Mucosa of rectum (tissue), 2 donors: ENCODE results near the gene HMGN3.

Source experiments
- H3K27ac ChIP-seq, 2 donors: one replicate each; pipeline ENCODE4 v1.7.0; 2013; ENCODE audit warnings: inconsistent platforms in 2 of 2, low read depth in 2 of 2, low read length in 2 of 2
- H3K27me3 ChIP-seq, 2 donors: one replicate each; pipeline ENCODE4 v1.7.0; 2013; ENCODE audit warnings: low read length in 2 of 2; ENCODE audit not compliant: control insufficient read depth in 2 of 2, insufficient read depth in 2 of 2
- H3K36me3 ChIP-seq, 2 donors: one replicate each; pipeline ENCODE4 v1.7.0; 2013; ENCODE audit warnings: low read length in 2 of 2; ENCODE audit not compliant: control insufficient read depth in 2 of 2, insufficient read depth in 2 of 2
- H3K4me1 ChIP-seq, 2 donors: one replicate each; pipeline ENCODE4 v1.7.0; 2013; ENCODE audit warnings: low read length in 2 of 2, mild to moderate bottlenecking in 1 of 2; ENCODE audit not compliant: control insufficient read depth in 2 of 2, insufficient read depth in 2 of 2
- H3K4me3 ChIP-seq, 2 donors: one replicate each; pipeline ENCODE4 v1.7.0; 2013; ENCODE audit warnings: low read length in 2 of 2
- H3K9ac ChIP-seq, 2 donors: one replicate each; pipeline ENCODE4 v1.7.0; 2013; ENCODE audit warnings: low read length in 2 of 2, low read depth in 1 of 2, mild to moderate bottlenecking in 1 of 2
- H3K9me3 ChIP-seq, 2 donors: one replicate each; pipeline ENCODE4 v1.7.0; 2013; ENCODE audit warnings: low read length in 2 of 2; ENCODE audit not compliant: control insufficient read depth in 2 of 2
- donor health status: healthy.
- donor health status: Normal muscosa, but diverticular disease.

Gene HMGN3

GRCh38 chr6:79188885-79189480 is 45.5 kb downstream of the HMGN3 start:
- Histone ChIP-seq H3K36me3 (no peaks in the 10 kb centered on the region), H3K27ac (no peak overlapping the region), H3K4me1 (no peaks in the 10 kb centered on the region), H3K27me3 (no peaks in the 10 kb centered on the region), H3K4me3 (no peak overlapping the region), H3K9me3 (no peaks in the 10 kb centered on the region), H3K9ac (no peak overlapping the region)

GRCh38 chr6:79188107-79188506 is 46.4 kb downstream of the HMGN3 start:
- Histone ChIP-seq H3K4me3 (no peak overlapping the region), H3K27me3 (no peaks in the 10 kb centered on the region), H3K27ac (no peak overlapping the region), H3K9ac (no peak overlapping the region), H3K4me1 (no peaks in the 10 kb centered on the region), H3K36me3 (no peaks in the 10 kb centered on the region), H3K9me3 (no peaks in the 10 kb centered on the region)

GRCh38 chr6:79186564-79186963 is 47.9 kb downstream of the HMGN3 start:
- Histone ChIP-seq H3K27ac (no peak overlapping the region), H3K9me3 (no peaks in the 10 kb centered on the region), H3K4me1 (no peaks in the 10 kb centered on the region), H3K4me3 (no peak overlapping the region), H3K36me3 (no peaks in the 10 kb centered on the region), H3K9ac (no peak overlapping the region), H3K27me3 (no peaks in the 10 kb centered on the region)

- Histone ChIP-seq H3K36me3 (no peaks in the 10 kb centered on the region), H3K4me3 (no peak overlapping the region), H3K27ac (no peak overlapping the region), H3K4me1 (no peaks in the 10 kb centered on the region), H3K27me3 (no peaks in the 10 kb centered on the region), H3K9ac (no peak overlapping the region), H3K9me3 (no peaks in the 10 kb centered on the region)
Observed at GRCh38 chr6:79184641-79185040, 49.8 kb downstream of the HMGN3 start.

GRCh38 chr6:79184086-79184485 is 50.4 kb downstream of the HMGN3 start:
- no peak overlapping the region for H3K4me3 ChIP-seq
- H3K9me3 ChIP-seq, result no peaks in the 10 kb centered on the region
- H3K27ac ChIP-seq, result no peak overlapping the region
- no peak overlapping the region for H3K9ac ChIP-seq
- no peaks in the 10 kb centered on the region for H3K36me3 ChIP-seq
- H3K4me1 ChIP-seq, result no peaks in the 10 kb centered on the region
- H3K27me3 ChIP-seq, result no peaks in the 10 kb centered on the region

GRCh38 chr6:79180052-79180451 is 54.4 kb downstream of the HMGN3 start:
- no peaks in the 10 kb centered on the region for H3K9me3 ChIP-seq
- H3K4me3 ChIP-seq, result no peak overlapping the region
- no peaks in the 10 kb centered on the region for H3K4me1 ChIP-seq
- H3K36me3 ChIP-seq, result no peaks in the 10 kb centered on the region
- H3K9ac ChIP-seq, result no peak overlapping the region
- no peak overlapping the region for H3K27ac ChIP-seq
- no peaks in the 10 kb centered on the region for H3K27me3 ChIP-seq

- Histone ChIP-seq H3K9ac (no peak overlapping the region), H3K9me3 (no peaks in the 10 kb centered on the region), H3K4me1 (no peaks in the 10 kb centered on the region), H3K4me3 (no peak overlapping the region), H3K27me3 (no peaks in the 10 kb centered on the region), H3K27ac (no peak overlapping the region), H3K36me3 (no peaks in the 10 kb centered on the region)
Observed at GRCh38 chr6:79173378-79173777, 61.1 kb downstream of the HMGN3 start.

- no peaks in the 10 kb centered on the region for H3K9me3 ChIP-seq
- no peaks in the 10 kb centered on the region for H3K36me3 ChIP-seq
- H3K27me3 ChIP-seq, result no peaks in the 10 kb centered on the region
- H3K27ac ChIP-seq, result no peak overlapping the region
- no peak overlapping the region for H3K9ac ChIP-seq
- H3K4me1 ChIP-seq, result no peaks in the 10 kb centered on the region
- H3K4me3 ChIP-seq, result no peak overlapping the region
Observed at GRCh38 chr6:79170959-79171358, 63.5 kb downstream of the HMGN3 start.

- Histone ChIP-seq H3K4me3 (no peak overlapping the region), H3K27ac (no peak overlapping the region), H3K9ac (no peak overlapping the region), H3K36me3 (no peaks in the 10 kb centered on the region), H3K4me1 (no peaks in the 10 kb centered on the region), H3K9me3 (no peaks in the 10 kb centered on the region), H3K27me3 (no peaks in the 10 kb centered on the region)
Observed at GRCh38 chr6:79170431-79170830, 64.1 kb downstream of the HMGN3 start.

GRCh38 chr6:79168695-79168980 is 65.8 kb downstream of the HMGN3 start:
- Histone ChIP-seq H3K9me3 (no peaks in the 10 kb centered on the region), H3K27ac (no peak overlapping the region), H3K36me3 (no peaks in the 10 kb centered on the region), H3K4me1 (no peaks in the 10 kb centered on the region), H3K9ac (no peak overlapping the region), H3K4me3 (no peak overlapping the region), H3K27me3 (no peaks in the 10 kb centered on the region)
